Measurements from ENCODE around the gene VLDLR. TPM values are rescaled to one million over a fixed set of nuclear protein-coding genes. Genes with fewer than 3 reads are reported as not detected.
A peak's percentile ranks its signal among the peaks of the same experiment; 100 is the strongest.

Gene VLDLR
- total RNA-seq, 1 donor from 2014 or later: 26.9 TPM

DNA sequence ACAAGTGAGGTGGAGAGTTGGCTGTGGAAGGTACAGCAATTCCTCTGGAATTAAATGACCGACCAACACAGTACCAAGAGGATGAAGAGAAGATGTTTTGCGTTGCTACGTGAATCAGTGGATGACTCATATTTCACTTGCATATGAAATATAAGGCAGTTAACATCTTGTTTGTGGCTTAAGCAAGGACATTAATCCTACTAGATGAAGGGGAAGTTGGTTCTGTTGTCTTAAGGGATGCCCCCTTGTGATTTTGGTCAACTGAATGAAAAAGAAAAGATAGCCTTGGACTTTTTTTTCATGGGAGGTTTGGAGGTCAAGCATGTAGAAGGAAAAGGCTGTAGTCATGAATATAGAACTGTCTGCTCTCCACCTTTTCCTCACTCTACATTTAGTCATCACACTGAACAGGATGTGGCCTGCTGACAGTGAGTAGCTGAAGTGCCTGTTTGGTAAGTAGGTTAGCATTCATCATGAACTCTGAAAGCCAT lies 33.9 kb downstream of the VLDLR start:
- Histone ChIP-seq H3K4me3 (ENCODE audit: low read depth, low read length) (no peak overlapping the region), H3K36me3 (ENCODE audit: control insufficient read depth, insufficient read depth, low read length) (peaks cover 13% of the 10 kb centered on the region), H3K27me3 (ENCODE audit: control insufficient read depth, insufficient read depth, low read length) (no peaks in the 10 kb centered on the region)
- TF ChIP-seq, protein P1, sequence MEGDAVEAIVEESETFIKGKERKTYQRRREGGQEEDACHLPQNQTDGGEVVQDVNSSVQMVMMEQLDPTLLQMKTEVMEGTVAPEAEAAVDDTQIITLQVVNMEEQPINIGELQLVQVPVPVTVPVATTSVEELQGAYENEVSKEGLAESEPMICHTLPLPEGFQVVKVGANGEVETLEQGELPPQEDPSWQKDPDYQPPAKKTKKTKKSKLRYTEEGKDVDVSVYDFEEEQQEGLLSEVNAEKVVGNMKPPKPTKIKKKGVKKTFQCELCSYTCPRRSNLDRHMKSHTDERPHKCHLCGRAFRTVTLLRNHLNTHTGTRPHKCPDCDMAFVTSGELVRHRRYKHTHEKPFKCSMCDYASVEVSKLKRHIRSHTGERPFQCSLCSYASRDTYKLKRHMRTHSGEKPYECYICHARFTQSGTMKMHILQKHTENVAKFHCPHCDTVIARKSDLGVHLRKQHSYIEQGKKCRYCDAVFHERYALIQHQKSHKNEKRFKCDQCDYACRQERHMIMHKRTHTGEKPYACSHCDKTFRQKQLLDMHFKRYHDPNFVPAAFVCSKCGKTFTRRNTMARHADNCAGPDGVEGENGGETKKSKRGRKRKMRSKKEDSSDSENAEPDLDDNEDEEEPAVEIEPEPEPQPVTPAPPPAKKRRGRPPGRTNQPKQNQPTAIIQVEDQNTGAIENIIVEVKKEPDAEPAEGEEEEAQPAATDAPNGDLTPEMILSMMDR (IDR thresholded peaks at IDR 0.05; ENCODE audit: insufficient read depth, low read length, severe bottlenecking): no peak
- FAIRE-seq (peak; percentile 47), DNase-seq (ENCODE audit: low read depth) (peak; percentile 98)

DNA sequence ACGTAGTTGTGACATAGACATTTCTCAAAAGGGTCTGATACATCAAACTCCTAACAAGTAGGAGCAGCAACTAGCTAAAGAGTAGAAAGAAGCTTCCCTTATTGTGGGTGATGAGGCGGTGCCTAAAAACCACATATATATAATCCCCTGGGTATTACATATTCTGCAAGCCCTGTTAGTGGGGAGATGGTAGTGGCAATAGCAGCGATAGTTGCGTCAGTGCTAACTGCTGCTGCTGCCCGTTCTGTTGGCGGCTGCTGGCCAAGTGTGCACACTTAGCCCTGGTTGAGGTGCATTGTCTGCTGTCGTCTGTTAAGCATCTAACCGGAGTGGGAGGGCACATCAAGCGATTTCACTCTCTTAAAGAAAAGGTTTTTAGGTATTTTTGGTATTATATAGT lies 35.8 kb downstream of the VLDLR start:
- FAIRE-seq (no peak), DNase-seq (ENCODE audit: low read depth) (no peak)
- TF ChIP-seq, protein P1 (IDR thresholded peaks at IDR 0.05; ENCODE audit: insufficient read depth, low read length, severe bottlenecking): no peak
- Histone ChIP-seq H3K27me3 (ENCODE audit: control insufficient read depth, insufficient read depth, low read length) (no peaks in the 10 kb centered on the region), H3K4me3 (ENCODE audit: low read depth, low read length) (no peak overlapping the region), H3K36me3 (ENCODE audit: control insufficient read depth, insufficient read depth, low read length) (peaks cover 5% of the 10 kb centered on the region)

DNA sequence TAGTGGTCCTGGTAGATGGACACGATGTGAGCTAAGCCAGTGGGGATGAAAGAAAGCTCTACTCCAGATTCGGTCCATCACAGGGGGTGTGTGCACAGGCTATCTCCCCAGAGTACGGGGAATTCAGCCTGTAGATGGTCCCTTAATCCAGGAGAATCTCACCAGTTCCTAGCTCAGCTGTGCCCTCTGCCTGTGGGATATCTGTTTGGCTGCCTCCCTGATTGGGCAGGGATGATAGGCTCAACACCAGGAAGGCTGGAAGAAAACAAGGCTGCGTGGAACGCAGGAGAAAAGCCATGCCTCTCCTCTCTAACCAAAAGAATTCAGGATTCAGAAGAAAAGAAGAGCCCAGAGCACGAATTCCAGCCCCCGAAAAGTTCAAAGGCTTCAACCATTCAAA lies 40.9 kb downstream of the VLDLR start:
- Histone ChIP-seq H3K36me3 (ENCODE audit: control insufficient read depth, insufficient read depth, low read length) (no peaks in the 10 kb centered on the region), H3K27me3 (ENCODE audit: control insufficient read depth, insufficient read depth, low read length) (no peaks in the 10 kb centered on the region), H3K4me3 (ENCODE audit: low read depth, low read length) (no peak overlapping the region)
- TF ChIP-seq, protein P1 (IDR thresholded peaks at IDR 0.05; ENCODE audit: insufficient read depth, low read length, severe bottlenecking): peak; percentile 29
- no peak for FAIRE-seq
- no peak for DNase-seq (ENCODE audit: low read depth)

DNA sequence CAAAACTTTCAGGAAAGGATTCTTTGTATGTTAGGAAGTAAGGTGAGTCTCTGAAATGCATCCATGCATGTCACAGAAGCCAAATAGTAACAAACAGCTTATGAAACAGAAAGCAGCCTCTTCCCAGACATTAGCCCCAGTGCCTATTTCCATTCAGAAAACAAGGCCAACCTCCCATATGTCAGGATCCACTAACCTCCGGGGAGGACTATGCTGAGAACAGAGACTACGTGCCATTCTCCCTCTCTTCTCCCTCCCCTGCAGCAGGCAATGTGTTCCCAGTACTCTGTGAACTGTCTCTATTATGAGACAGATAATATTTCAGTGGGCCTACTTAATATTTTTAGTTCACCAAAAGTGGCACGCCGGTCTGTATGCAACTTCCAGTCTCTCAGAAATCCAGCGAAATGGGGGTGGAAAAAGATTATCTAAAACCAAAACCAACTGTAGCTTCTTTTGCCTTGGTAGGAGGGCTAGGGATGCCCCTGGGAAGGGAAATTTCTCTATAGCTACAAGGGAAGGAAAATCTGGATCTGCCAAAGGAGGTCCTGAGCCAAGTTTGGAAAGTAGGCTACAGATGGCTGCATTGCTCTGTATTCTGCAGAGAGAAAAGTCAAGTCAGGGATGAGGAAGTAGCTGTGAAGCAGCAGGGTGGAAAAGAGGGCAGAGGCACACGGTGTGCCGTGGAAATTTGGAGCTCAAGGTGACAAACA lies 42.0 kb downstream of the VLDLR start:
- FAIRE-seq (peak; percentile 7), DNase-seq (ENCODE audit: low read depth) (no peak)
- Histone ChIP-seq H3K4me3 (ENCODE audit: low read depth, low read length) (no peak overlapping the region), H3K36me3 (ENCODE audit: control insufficient read depth, insufficient read depth, low read length) (no peaks in the 10 kb centered on the region), H3K27me3 (ENCODE audit: control insufficient read depth, insufficient read depth, low read length) (no peaks in the 10 kb centered on the region)
- TF ChIP-seq, protein P1 (IDR thresholded peaks at IDR 0.05; ENCODE audit: insufficient read depth, low read length, severe bottlenecking): no peak

DNA sequence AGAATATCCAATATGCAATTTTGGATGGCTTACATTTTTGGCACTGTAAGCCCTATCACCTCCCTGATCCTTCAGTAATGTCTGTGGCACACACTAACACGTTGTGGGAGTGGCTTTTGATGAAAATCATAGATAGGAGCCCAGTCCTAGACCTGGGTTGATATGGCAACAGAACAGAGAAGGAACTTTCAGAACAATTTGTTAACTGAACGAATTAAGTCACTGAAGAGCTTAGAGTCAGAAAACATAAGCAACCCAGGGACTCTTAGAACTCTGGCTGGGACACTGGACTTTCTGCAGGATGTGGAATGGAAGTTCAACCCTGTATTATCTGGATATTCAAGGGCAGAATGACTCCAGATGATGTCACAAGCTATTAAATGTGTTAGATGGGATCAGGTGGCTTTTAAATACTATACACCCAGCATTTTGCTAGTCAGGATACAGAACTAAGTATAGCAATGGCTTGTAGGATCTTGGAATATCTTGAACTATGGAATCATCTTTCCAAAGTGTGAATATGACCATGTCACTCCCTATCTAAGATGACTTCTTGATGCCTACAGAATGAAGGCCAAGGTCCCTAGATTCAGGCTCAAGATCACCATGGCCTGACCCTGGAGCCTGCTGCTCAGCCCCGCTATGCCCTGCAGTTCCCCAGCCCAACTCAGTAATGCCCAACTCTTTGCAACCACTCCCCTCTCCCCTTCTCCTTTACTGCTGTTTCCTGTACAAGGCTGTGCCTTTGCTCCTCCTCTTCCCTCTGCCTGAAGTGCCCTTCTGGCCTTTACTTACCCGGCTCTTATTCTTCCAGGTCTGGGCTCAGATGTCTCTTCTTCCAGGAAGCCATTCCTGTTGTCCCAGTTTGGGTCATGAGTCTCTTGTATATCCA lies 42.8 kb downstream of the VLDLR start:
- H3K27me3 ChIP-seq (ENCODE audit: control insufficient read depth, insufficient read depth, low read length): no peaks in the 10 kb centered on the region
- no peak overlapping the region for H3K4me3 ChIP-seq (ENCODE audit: low read depth, low read length)
- no peaks in the 10 kb centered on the region for H3K36me3 ChIP-seq (ENCODE audit: control insufficient read depth, insufficient read depth, low read length)
- no peak for DNase-seq (ENCODE audit: low read depth)
- FAIRE-seq: peak; percentile 90
- TF ChIP-seq, protein P1 (IDR thresholded peaks at IDR 0.05; ENCODE audit: insufficient read depth, low read length, severe bottlenecking): no peak
